NT2/D1 (cell line): ENCODE results near the gene HAGHL.

Source experiments
- SUZ12 ChIP-seq: IDR thresholded peaks from 2 replicates; pipeline ENCODE4 v1.6.1; 2011; ENCODE audit not compliant: insufficient read length, insufficient read depth; ENCODE audit errors: extremely low read depth
- YY1 ChIP-seq: IDR thresholded peaks from 2 replicates; pipeline ENCODE4 v1.6.1; 2011; ENCODE audit not compliant: insufficient read length, insufficient read depth
- ZNF274 ChIP-seq: IDR thresholded peaks from 2 replicates; pipeline ENCODE4 v1.6.1; 2011; ENCODE audit warnings: mild to moderate bottlenecking, low read depth, low read length

DNA sequence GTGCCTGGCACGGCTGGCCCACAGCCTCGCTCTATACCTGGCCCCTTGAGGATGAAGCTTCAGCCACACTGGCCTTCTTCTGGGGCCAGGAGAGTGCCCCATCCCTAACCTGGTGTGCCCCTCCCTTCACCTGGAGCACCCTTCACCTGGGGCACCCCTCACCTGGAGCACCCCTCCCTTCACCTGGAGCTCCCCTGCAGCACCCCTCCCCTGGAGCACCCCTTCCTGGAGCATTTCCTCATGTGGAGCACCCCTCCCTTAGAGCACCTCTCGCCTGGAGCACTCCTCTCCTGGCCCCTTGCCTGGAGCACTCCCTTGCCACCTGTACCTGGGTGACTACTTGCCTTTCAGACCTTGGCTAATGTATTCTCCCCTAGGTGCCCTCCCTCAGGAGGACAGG is 18.9 kb upstream of the HAGHL start:
- TF ChIP-seq YY1 = no peak
- TF ChIP-seq SUZ12 = no peak
- no peak for TF ChIP-seq ZNF274
